ENCODE results near the gene SPNS3. TPM values are rescaled to one million over a fixed set of nuclear protein-coding genes. Genes with fewer than 3 reads are reported as not detected.
A peak's percentile ranks its signal among the peaks of the same experiment; 100 is the strongest.

Gene SPNS3
- total and polyA plus RNA-seq, 2 donors from 2014 or later: 1.4 to 3.7 TPM

DNA sequence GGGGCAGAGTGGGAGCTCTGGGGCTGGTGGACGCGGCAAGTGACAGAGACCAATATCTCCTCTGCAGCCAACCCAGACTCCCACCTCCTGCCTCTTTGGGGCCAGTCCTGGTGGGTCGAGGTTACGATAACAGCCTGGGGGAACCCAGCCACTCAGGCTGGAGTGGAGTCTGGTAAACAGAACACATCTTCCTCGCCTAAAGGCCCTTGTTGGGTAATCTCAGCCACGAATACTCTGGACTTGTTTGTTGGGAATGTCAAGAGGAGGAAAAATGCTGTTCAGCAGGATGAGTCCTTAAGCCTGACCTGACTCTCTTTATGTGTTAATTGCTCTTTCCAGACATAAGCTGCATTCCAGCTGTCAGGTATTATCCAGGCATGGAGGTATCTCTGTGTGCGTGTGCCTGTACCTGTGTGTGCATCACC is 56.9 kb downstream of the SPNS3 start:
- TF ChIP-seq, protein P1, sequence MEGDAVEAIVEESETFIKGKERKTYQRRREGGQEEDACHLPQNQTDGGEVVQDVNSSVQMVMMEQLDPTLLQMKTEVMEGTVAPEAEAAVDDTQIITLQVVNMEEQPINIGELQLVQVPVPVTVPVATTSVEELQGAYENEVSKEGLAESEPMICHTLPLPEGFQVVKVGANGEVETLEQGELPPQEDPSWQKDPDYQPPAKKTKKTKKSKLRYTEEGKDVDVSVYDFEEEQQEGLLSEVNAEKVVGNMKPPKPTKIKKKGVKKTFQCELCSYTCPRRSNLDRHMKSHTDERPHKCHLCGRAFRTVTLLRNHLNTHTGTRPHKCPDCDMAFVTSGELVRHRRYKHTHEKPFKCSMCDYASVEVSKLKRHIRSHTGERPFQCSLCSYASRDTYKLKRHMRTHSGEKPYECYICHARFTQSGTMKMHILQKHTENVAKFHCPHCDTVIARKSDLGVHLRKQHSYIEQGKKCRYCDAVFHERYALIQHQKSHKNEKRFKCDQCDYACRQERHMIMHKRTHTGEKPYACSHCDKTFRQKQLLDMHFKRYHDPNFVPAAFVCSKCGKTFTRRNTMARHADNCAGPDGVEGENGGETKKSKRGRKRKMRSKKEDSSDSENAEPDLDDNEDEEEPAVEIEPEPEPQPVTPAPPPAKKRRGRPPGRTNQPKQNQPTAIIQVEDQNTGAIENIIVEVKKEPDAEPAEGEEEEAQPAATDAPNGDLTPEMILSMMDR (IDR thresholded peaks at IDR 0.05; ENCODE audit: borderline replicate concordance, extremely low read depth, insufficient read depth): no peak
- Histone ChIP-seq H3K27ac (ENCODE audit: low read depth in 2 of 2, low read length in 2 of 2) (no peak overlapping the region), H3K9ac (ENCODE audit: low read length in 3 of 3) (no peak overlapping the region), H3K4me3 (ENCODE audit: low read length in 3 of 3) (no peak overlapping the region), H3K27me3 (ENCODE audit: control insufficient read depth, insufficient read depth, low read length) (no peaks in the 10 kb centered on the region), H3K36me3 (ENCODE audit: control insufficient read depth in 2 of 3, insufficient read depth in 3 of 3, low read length in 3 of 3) (no peaks in the 10 kb centered on the region), H3K9me3 (ENCODE audit: control insufficient read depth in 2 of 3, insufficient read depth in 1 of 3, low read length in 3 of 3) (no peaks in the 10 kb centered on the region), H3K4me1 (ENCODE audit: control insufficient read depth in 2 of 3, insufficient read depth in 2 of 3, low read depth in 1 of 3, low read length in 3 of 3) (peaks cover 0 to 9% (median 7%) of the 10 kb centered on the region in 3 donors)
- FAIRE-seq (no peak), DNase-seq (no peak)
- intact Hi-C loops (cut with DNase I): no loop called here

DNA sequence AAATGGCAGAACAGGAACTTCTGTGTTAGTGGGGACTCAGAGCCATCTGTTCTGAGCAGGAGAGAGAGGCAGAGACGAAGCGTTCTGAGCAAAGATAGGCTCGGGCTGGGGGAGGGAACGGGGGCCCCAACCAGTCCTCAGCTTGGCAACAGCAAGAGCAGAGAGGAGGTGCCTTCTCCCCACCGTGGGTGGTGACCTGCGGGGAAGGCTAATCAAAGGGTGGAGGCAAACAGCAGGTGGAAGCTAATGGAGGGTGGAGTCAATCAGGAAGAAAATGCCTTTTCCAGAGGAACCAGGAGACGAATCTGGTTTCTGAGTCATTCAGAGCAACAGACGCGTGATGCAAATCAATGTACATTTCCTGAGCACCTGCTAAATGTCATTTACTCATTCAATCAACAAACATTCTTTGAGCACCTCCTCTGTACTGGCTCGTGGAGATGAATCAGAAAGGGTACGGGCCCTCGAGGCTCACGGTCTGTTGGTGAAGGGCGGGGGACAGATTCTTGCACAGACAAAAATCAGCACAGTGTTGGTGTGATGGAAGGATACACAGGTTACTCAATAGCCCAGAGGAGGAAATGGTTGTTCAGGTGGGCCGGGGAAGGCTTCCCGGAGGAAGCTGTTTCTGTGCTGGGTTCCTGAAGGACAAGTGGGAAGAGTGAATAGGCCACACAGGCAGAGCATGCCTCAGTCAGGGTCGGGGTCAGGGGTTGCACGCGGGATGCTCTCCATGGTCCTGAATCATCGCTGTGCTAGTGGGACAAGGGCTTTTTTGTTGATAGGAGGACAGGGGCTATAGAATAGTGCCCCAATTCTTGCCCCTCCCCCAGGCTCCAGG is 59.2 kb downstream of the SPNS3 start:
- DNase-seq: peak; percentile 83 to 92 (median 90)
- TF ChIP-seq, protein P1 (IDR thresholded peaks at IDR 0.05; ENCODE audit: borderline replicate concordance, extremely low read depth, insufficient read depth): no peak
- Histone ChIP-seq H3K27ac (ENCODE audit: low read depth in 2 of 2, low read length in 2 of 2) (no peak overlapping the region), H3K9me3 (ENCODE audit: control insufficient read depth in 2 of 3, insufficient read depth in 1 of 3, low read length in 3 of 3) (no peaks in the 10 kb centered on the region), H3K36me3 (ENCODE audit: control insufficient read depth in 2 of 3, insufficient read depth in 3 of 3, low read length in 3 of 3) (no peaks in the 10 kb centered on the region), H3K4me1 (ENCODE audit: control insufficient read depth in 2 of 3, insufficient read depth in 2 of 3, low read depth in 1 of 3, low read length in 3 of 3) (peaks cover 0 to 14% (median 6%) of the 10 kb centered on the region in 3 donors), H3K9ac (ENCODE audit: low read length in 3 of 3) (no peak overlapping the region), H3K27me3 (ENCODE audit: control insufficient read depth, insufficient read depth, low read length) (no peaks in the 10 kb centered on the region), H3K4me3 (ENCODE audit: low read length in 3 of 3) (no peak overlapping the region)
- intact Hi-C loops (cut with DNase I): no loop called here
- FAIRE-seq: no peak

DNA sequence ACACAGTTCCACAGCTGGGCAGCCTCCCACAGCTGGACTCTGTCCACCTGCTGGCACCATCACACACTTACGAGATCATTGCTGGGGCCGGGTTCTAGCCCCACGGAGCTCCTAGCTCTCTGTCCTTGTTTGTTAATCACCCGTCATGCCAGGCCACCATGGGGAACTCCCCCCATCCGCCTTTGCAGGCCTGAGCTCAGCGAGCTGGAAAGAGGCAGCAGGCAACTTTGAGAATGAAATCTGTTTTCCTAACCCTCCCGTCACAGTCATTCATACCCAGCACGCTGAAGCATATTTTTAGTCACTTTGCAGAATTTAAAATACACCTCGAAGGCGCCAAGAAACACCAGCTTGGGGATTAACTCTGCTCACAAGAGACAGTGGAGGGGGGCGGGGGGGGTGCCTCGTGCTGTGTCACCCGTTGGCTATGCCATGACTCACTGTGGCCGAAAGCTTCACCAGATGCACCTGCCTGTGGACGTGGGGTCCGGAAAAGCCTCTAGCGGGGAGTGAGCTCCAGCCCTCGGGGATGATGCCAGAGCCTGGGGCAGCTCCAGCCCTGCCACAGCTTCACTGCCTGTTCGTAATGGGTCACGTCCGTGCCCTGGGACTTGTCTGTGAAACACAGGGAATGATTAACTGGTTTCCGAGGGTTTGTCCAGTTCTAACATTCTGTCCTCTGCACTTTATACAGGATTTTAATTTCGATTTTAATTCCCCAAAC is 63.5 kb downstream of the SPNS3 start:
- Histone ChIP-seq H3K27ac (ENCODE audit: low read depth in 2 of 2, low read length in 2 of 2) (peak overlapping the region; percentile 82 to 86), H3K27me3 (ENCODE audit: control insufficient read depth, insufficient read depth, low read length) (peaks cover 5% of the 10 kb centered on the region), H3K4me1 (ENCODE audit: control insufficient read depth in 2 of 3, insufficient read depth in 2 of 3, low read depth in 1 of 3, low read length in 3 of 3) (peaks cover 0 to 24% (median 17%) of the 10 kb centered on the region in 3 donors), H3K9me3 (ENCODE audit: control insufficient read depth in 2 of 3, insufficient read depth in 1 of 3, low read length in 3 of 3) (no peaks in the 10 kb centered on the region), H3K4me3 (ENCODE audit: low read length in 3 of 3) (peak overlapping the region in 2 of 3 donors; percentile 59 to 60), H3K9ac (ENCODE audit: low read length in 3 of 3) (peak overlapping the region in 1 of 3 donors; percentile 78), H3K36me3 (ENCODE audit: control insufficient read depth in 2 of 3, insufficient read depth in 3 of 3, low read length in 3 of 3) (no peaks in the 10 kb centered on the region)
- FAIRE-seq (no peak), DNase-seq (peak in 4 of 5 donors; percentile 57 to 94 (median 72))
- intact Hi-C loops (cut with DNase I): no loop called here
- TF ChIP-seq, protein P1 (IDR thresholded peaks at IDR 0.05; ENCODE audit: borderline replicate concordance, extremely low read depth, insufficient read depth): no peak
